Gastrocnemius medialis (tissue), 4 donors: Measurements from ENCODE around the gene UGT2B10. TPM values are rescaled to one million over a fixed set of nuclear protein-coding genes. Genes with fewer than 3 reads are reported as not detected.
"Not testable (repeated sequence)": the region's sequence is repeated elsewhere in the genome, so short reads cannot be mapped to it uniquely, and the experiment has no call there.

Experiments
- ATAC-seq, 2 donors: fragments of 150-250 bp; one replicate each; pipeline ENCODE4 v1.9.1; 2016
- DNase-seq, 2 donors: peaks; one replicate each; pipeline ENCODE4 v3.0.0-alpha.2; 2019
- H3K27ac ChIP-seq, 4 donors: fragments of 200-600 bp; sonication (generic); 1 replicate in 1 of 4; 2 replicates in 3 of 4; pipeline ENCODE4 v1.5.1; 2016 to 2018; ENCODE audit warnings: mild to moderate bottlenecking in 2 of 4, moderate library complexity in 1 of 4
- H3K27me3 ChIP-seq, 3 donors: fragments of 200-600 bp; sonication (generic) in 2 of 3; 1 replicate in 1 of 3; 2 replicates in 2 of 3; pipeline versions ENCODE4 v1.5.1 to v1.6.0; 2016 to 2019; ENCODE audit warnings: mild to moderate bottlenecking in 1 of 3, moderate library complexity in 1 of 3
- H3K36me3 ChIP-seq, 2 donors: fragments of 200-600 bp; sonication (generic) in 1 of 2; one replicate each; pipeline ENCODE4 v1.5.1; 2017 to 2018
- H3K4me1 ChIP-seq, 2 donors: fragments of 200-600 bp; sonication (generic) in 1 of 2; one replicate each; pipeline ENCODE4 v1.5.1; 2016 to 2017; ENCODE audit warnings: mild to moderate bottlenecking in 2 of 2
- H3K4me3 ChIP-seq, 4 donors: fragments of 200-600 bp; sonication (generic) in 3 of 4; 1 replicate in 1 of 4; 2 replicates in 3 of 4; pipeline ENCODE4 v1.5.1; 2016 to 2019; ENCODE audit warnings: mild to moderate bottlenecking in 2 of 4
- H3K9me3 ChIP-seq, 3 donors: fragments of 200-600 bp; sonication (generic) in 2 of 3; 1 replicate in 1 of 3; 2 replicates in 2 of 3; pipeline ENCODE4 v1.5.1; 2016 to 2019
- CTCF ChIP-seq, 5 experiments: fragments of 450-650 bp in 3 of 5; fragments of 200-600 bp in 2 of 5; sonication (generic) in 2 of 5; IDR thresholded peaks in 4 of 5; conservative IDR thresholded peaks in 1 of 5; 1 replicate in 4 of 5; 2 replicates in 1 of 5; pipeline ENCODE4 v1.5.1; 2016 to 2019; ENCODE audit warnings: antibody characterized with exemption in 5 of 5, mild to moderate bottlenecking in 3 of 5, moderate library complexity in 3 of 5
- POLR2A ChIP-seq, 2 donors: fragments of 450-650 bp; IDR thresholded peaks; one replicate each; pipeline ENCODE4 v1.6.1; 2017; ENCODE audit warnings: antibody characterized with exemption in 2 of 2, mild to moderate bottlenecking in 2 of 2, moderate library complexity in 2 of 2
- in situ Hi-C, 4 donors: fragments of 200-750 bp; cut with MboI; loops; one replicate each; pipeline versions ENCODE4 v1.15.0 to v1.8.0; 2017; ENCODE audit warnings: low sequenced_read_pairs in 4 of 4
- intact Hi-C: fragments of 100-400 bp; cut with DNase I; formaldehyde crosslinking; loops from one replicate; pipeline ENCODE4 v1.15.1; 2023; ENCODE audit warnings: low total_unique reads
- total RNA-seq, 4 donors: library from RNA; depleted of rRNA; stranded (reverse); fragments of >200 nt; gene quantifications; one replicate each; pipeline versions ENCODE4 v1.1.0 to v1.2.3, GENCODE V29; 2016

UGT2B10 gene
- total RNA-seq = under 1 TPM in 1 of 4 donors, not detected in 3; 0.18 TPM

- H3K27me3 ChIP-seq, ATAC-seq, H3K27ac ChIP-seq, H3K36me3 ChIP-seq, H3K9me3 ChIP-seq, H3K4me1 ChIP-seq, DNase-seq, H3K4me3 ChIP-seq, in situ Hi-C loops, intact Hi-C loops: not testable (repeated sequence)
Observed at GRCh38 chr4:68815617-68816409, at the start of gene UGT2B10. TSS of gene UGT2B10 (plus strand) at chr4:68815994. CDS start at chr4:68816020, 26 bp downstream.

GRCh38 chr4:68771836-68772235, 44.0 kb upstream of the UGT2B10 start:
- H3K27me3 ChIP-seq, H3K9me3 ChIP-seq, H3K27ac ChIP-seq, H3K36me3 ChIP-seq, H3K4me3 ChIP-seq, DNase-seq, ATAC-seq, intact Hi-C loops, in situ Hi-C loops, H3K4me1 ChIP-seq: not testable (repeated sequence)

GRCh38 chr4:68773699-68774098, 42.1 kb upstream of the UGT2B10 start:
- in situ Hi-C loops = no loop called here
- Histone ChIP-seq H3K9me3 (no peaks in the 10 kb centered on the region), H3K4me3 (no peak overlapping the region), H3K36me3 (no peaks in the 10 kb centered on the region), H3K4me1 (no peaks in the 10 kb centered on the region), H3K27ac (no peak overlapping the region), H3K27me3 (no peaks in the 10 kb centered on the region)
- TF ChIP-seq CTCF (IDR thresholded peaks at IDR 0.05 in 4 of 5, conservative IDR thresholded peaks at IDR 0.05 in 1 of 5) (no peak), POLR2A (IDR thresholded peaks at IDR 0.05) (no peak)
- no peak for ATAC-seq
- no peak for DNase-seq
- intact Hi-C loops = no loop called here

GRCh38 chr4:68780232-68780631, 35.6 kb upstream of the UGT2B10 start:
- in situ Hi-C loops = no loop called here

GRCh38 chr4:68797048-68797447, 18.7 kb upstream of the UGT2B10 start:
- Histone ChIP-seq H3K36me3 (no peaks in the 10 kb centered on the region), H3K4me3 (no peak overlapping the region), H3K27ac (no peak overlapping the region), H3K27me3 (no peaks in the 10 kb centered on the region), H3K9me3 (no peaks in the 10 kb centered on the region), H3K4me1 (no peaks in the 10 kb centered on the region)
- intact Hi-C loops = no loop called here
- no peak for DNase-seq
- in situ Hi-C loops = no loop called here
- ATAC-seq = no peak
- no peak for TF ChIP-seq POLR2A (IDR thresholded peaks at IDR 0.05)
- no peak for TF ChIP-seq CTCF (IDR thresholded peaks at IDR 0.05 in 4 of 5, conservative IDR thresholded peaks at IDR 0.05 in 1 of 5)

More at GRCh38 chr4:68780232-68780631, 35.6 kb upstream of the UGT2B10 start:
- Histone ChIP-seq H3K4me1 (no peaks in the 10 kb centered on the region), H3K27ac (no peak overlapping the region), H3K9me3 (no peaks in the 10 kb centered on the region), H3K4me3 (no peak overlapping the region), H3K27me3 (no peaks in the 10 kb centered on the region), H3K36me3 (no peaks in the 10 kb centered on the region)
- intact Hi-C loops = no loop called here
- DNase-seq (no peak), ATAC-seq (no peak)
- TF ChIP-seq POLR2A (IDR thresholded peaks at IDR 0.05) (no peak), CTCF (IDR thresholded peaks at IDR 0.05 in 4 of 5, conservative IDR thresholded peaks at IDR 0.05 in 1 of 5) (no peak)
